ENCODE measurements around the gene RGS7. TPM values are rescaled to one million over a fixed set of nuclear protein-coding genes. Genes with fewer than 3 reads are reported as not detected.

The RGS7 gene
- polyA plus RNA-seq: 2.1 TPM
- long read RNA-seq, donor 1: 0 reads
- long read RNA-seq, donor 2: 0 reads
- long read RNA-seq, donor 3: 0 reads
- long read RNA-seq, donor 4: 0 reads
- long read RNA-seq, donor 5: 0 reads
- long read RNA-seq, donor 6: 0 reads
- long read RNA-seq, donor 7: 0 reads
- long read RNA-seq, donor 8: 0 reads
- long read RNA-seq, donor 9: 0 reads
- long read RNA-seq, donor 10: 0 reads
- long read RNA-seq, donor 11: 0 reads

DNA sequence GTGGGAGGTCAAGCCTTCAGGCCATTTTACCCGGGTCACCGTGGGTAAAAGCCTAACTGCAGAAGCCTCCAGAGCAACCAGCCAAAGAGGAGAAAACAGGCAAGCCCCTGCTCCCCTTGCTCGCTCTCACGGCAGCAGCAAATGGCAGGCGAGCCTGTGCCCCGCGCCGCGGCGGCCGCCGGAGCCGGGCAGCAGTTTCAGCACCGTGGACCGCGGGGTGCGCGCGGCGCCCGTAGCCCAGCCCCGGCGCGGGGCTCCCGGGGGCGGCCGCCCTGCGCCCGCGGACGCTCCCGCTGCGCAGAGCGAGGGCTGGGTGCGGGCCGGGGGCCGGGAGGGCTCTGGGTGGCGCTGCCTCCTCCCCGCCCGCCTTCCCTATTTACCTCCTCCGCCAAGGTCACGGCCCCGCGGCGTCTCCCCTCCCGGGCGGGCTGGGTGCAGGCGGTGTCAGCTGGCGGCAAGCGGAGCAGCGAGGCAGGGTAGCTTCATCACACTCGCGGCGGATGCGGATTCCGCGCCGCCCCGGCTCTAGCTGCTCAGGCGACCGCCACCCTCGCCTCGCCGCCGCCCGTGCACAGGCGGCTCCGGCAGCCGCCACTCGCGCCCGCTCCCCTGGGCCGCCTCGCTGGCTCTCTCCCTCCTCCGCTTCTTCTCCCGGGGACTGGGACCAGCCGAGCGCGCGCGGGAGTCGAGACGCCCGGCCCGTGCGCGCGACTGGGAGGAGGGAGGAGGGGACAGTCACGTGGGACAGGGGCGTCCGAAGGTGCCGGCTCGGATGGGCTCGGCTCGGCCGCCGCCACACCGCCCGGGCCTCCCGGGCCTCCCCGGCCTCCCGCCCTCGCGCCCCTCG, at the start of gene RGS7:
RGS7 (minus strand) TSS at position 687 of the 847 bp plus-strand sequence.
- no peaks in the 10 kb centered on the region for H3K36me3 ChIP-seq (ENCODE audit: control insufficient read depth, insufficient read depth, low read length)
- WGBS (ENCODE audit: insufficient coverage, low lambda C conversion rate): no CpG with 5 or more reads among the region's 105 CpGs
- H3K4me1 ChIP-seq (ENCODE audit: control insufficient read depth, insufficient read depth, low read length): no peaks in the 10 kb centered on the region
- peak within 1 kb of the TSS; percentile 27 for H3K4me3 ChIP-seq (ENCODE audit: low read length)
- DNase-seq: peak; percentile 46 to 72
- H3K27ac ChIP-seq (ENCODE audit: low read length): no peak within 1 kb of the TSS
- peaks cover 23% of the 10 kb centered on the region for H3K27me3 ChIP-seq (ENCODE audit: control insufficient read depth, insufficient read depth, low read length)
- H3K9me3 ChIP-seq (ENCODE audit: control insufficient read depth, low read depth, low read length): no peaks in the 10 kb centered on the region

DNA sequence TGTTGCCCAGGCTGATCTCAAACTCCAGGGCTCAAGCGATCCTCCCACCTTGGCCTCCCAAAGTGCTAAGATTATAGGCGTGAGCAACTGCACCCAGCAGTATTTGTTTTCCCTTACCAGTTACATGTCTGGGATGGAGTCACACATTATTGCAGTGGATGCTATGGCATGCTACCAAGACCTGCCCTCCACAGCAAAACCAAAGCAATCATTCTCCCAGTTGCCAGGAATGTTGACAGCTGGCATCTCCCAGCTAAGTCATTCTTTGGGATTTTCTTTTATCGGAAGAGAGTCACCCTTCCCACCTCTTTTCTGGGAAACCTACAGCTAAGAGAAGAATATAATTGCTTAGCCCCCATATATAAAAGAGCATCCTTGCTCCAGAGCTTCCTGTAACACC, 49.4 kb upstream of the RGS7 start:
- DNase-seq: no peak
- WGBS (ENCODE audit: insufficient coverage, low lambda C conversion rate): 100% methylated on average over 1 of the region's 3 CpGs
- H3K4me1 ChIP-seq (ENCODE audit: control insufficient read depth, insufficient read depth, low read length): no peaks in the 10 kb centered on the region

GRCh38 chr1:241401156-241401555, 44.2 kb upstream of the RGS7 start:
- DNase-seq: no peak
- WGBS (ENCODE audit: insufficient coverage, low lambda C conversion rate): 80% methylated on average over 1 of the region's 6 CpGs
- Histone ChIP-seq H3K27ac (ENCODE audit: low read length) (no peak overlapping the region), H3K27me3 (ENCODE audit: control insufficient read depth, insufficient read depth, low read length) (no peaks in the 10 kb centered on the region), H3K4me1 (ENCODE audit: control insufficient read depth, insufficient read depth, low read length) (no peaks in the 10 kb centered on the region), H3K9me3 (ENCODE audit: control insufficient read depth, low read depth, low read length) (no peaks in the 10 kb centered on the region), H3K4me3 (ENCODE audit: low read length) (no peak overlapping the region), H3K36me3 (ENCODE audit: control insufficient read depth, insufficient read depth, low read length) (no peaks in the 10 kb centered on the region)

More for the DNA sequence above, 49.4 kb upstream of the RGS7 start:
- Histone ChIP-seq H3K9me3 (ENCODE audit: control insufficient read depth, low read depth, low read length) (no peaks in the 10 kb centered on the region), H3K27me3 (ENCODE audit: control insufficient read depth, insufficient read depth, low read length) (no peaks in the 10 kb centered on the region), H3K4me3 (ENCODE audit: low read length) (no peak overlapping the region), H3K27ac (ENCODE audit: low read length) (no peak overlapping the region), H3K36me3 (ENCODE audit: control insufficient read depth, insufficient read depth, low read length) (no peaks in the 10 kb centered on the region)

DNA sequence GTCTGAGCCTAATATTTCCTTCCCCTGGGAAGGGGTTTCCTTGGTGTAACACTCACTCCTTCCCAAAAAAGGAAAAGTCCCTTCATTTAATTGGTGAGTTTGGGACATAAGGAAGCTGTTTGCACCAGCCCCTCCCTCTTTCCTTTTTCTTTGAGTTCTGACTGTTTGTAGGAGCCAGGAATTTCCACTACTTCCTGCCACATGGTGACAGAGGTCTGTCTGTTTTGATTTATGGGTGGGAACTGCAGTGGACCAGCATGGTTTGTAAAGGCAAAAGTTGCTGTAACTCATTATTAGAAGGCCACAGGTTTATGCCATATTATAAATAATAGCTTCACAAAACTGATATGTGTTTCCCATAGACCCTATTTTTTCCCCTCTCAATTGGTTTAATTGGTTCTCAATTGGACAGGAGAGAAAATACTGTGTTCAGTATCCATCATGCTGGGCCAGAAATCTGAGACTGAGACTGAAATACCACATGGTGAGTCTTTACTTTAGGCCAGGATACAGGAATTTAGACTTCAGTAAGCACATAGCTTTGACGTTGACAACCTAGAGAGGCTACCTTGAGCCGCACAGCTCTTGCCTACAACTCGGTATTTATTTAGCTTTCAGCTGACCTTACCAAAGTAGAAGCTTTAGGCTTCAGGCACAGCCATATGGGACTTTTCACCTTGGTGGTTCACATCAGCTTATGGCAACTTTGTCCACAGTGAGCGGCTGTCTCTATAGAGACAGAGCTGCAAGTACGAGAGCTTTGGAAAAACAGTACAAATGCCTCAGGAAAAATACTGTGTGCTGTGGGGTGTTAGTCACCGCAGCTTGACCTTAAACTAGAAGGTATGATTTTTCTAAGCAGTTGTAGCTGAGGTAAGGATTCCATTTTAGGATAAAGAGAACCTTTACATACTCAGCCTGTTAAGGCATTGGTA, 40.0 kb upstream of the RGS7 start:
- WGBS (ENCODE audit: insufficient coverage, low lambda C conversion rate): 33% methylated on average over 1 of the region's 6 CpGs
- no peaks in the 10 kb centered on the region for H3K4me1 ChIP-seq (ENCODE audit: control insufficient read depth, insufficient read depth, low read length)
- DNase-seq: no peak
- H3K27ac ChIP-seq (ENCODE audit: low read length): no peak overlapping the region
- H3K4me3 ChIP-seq (ENCODE audit: low read length): no peak overlapping the region
- H3K36me3 ChIP-seq (ENCODE audit: control insufficient read depth, insufficient read depth, low read length): no peaks in the 10 kb centered on the region
- no peaks in the 10 kb centered on the region for H3K27me3 ChIP-seq (ENCODE audit: control insufficient read depth, insufficient read depth, low read length)
- H3K9me3 ChIP-seq (ENCODE audit: control insufficient read depth, low read depth, low read length): no peaks in the 10 kb centered on the region

DNA sequence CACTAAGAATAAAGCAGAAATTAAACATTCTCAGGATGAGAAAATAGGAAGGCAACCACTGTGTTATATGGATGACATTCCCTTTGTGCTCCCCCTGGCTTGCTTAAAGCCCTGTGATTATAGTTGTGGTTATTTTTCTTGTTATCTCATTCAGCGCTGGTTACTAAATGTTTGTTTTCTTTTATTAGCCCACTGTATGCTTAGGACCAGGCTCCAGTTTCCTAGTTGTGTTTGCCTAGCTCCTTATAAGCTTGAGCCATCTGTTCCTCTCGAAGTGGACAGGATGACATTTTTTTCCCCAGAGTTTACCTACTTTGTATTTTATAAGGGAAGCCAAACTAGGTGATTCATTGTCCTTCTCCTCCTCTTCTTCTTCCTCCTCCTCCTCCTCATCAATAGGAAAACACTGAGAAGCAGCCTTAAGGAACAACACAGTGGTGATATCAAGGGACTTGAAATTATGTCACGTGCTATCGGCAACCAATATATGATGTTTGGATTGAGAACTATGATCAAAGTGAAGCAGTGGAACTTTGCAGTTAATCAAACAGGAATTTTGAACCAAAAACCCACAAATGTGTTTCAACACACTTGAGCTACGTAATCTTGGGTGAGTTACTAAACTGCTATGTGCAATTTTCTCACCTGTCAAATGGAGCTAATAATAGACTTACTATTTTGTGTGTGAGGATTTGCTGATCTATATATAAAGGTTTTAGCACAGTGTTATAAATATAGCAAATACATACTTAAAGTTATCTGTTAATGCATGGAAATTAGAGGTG, 35.1 kb upstream of the RGS7 start:
- H3K4me3 ChIP-seq (ENCODE audit: low read length): no peak overlapping the region
- H3K27ac ChIP-seq (ENCODE audit: low read length): no peak overlapping the region
- H3K9me3 ChIP-seq (ENCODE audit: control insufficient read depth, low read depth, low read length): no peaks in the 10 kb centered on the region
- peak in 1 of 2 donors; percentile 6 for DNase-seq
- WGBS (ENCODE audit: insufficient coverage, low lambda C conversion rate): 29% methylated on average over 1 of the region's 5 CpGs
- H3K4me1 ChIP-seq (ENCODE audit: control insufficient read depth, insufficient read depth, low read length): no peaks in the 10 kb centered on the region
- no peaks in the 10 kb centered on the region for H3K36me3 ChIP-seq (ENCODE audit: control insufficient read depth, insufficient read depth, low read length)
- H3K27me3 ChIP-seq (ENCODE audit: control insufficient read depth, insufficient read depth, low read length): no peaks in the 10 kb centered on the region

DNA sequence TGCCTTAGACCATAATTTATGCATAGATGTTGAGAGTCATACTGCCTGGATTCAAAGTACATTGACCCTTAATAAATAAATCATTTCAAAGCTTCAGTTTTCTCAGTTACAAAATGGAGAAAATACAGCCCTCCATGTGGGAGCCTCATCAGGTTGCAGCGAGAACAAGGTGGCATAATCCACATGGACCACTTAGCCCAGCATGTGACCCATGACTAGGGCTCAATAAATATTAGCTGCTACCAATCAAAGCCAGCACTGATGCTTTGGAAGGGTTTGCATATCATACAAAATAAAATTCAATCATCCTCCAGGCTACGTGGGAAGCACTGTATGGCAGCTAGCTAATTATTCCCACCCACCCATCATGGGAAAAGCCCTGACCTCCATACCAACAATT, 33.5 kb upstream of the RGS7 start:
- H3K27ac ChIP-seq (ENCODE audit: low read length): no peak overlapping the region
- WGBS (ENCODE audit: insufficient coverage, low lambda C conversion rate): no CpG with 5 or more reads among the region's 2 CpGs
- no peaks in the 10 kb centered on the region for H3K9me3 ChIP-seq (ENCODE audit: control insufficient read depth, low read depth, low read length)
- H3K36me3 ChIP-seq (ENCODE audit: control insufficient read depth, insufficient read depth, low read length): no peaks in the 10 kb centered on the region
- H3K27me3 ChIP-seq (ENCODE audit: control insufficient read depth, insufficient read depth, low read length): no peaks in the 10 kb centered on the region
- no peak overlapping the region for H3K4me3 ChIP-seq (ENCODE audit: low read length)
- no peaks in the 10 kb centered on the region for H3K4me1 ChIP-seq (ENCODE audit: control insufficient read depth, insufficient read depth, low read length)
- no peak for DNase-seq

DNA sequence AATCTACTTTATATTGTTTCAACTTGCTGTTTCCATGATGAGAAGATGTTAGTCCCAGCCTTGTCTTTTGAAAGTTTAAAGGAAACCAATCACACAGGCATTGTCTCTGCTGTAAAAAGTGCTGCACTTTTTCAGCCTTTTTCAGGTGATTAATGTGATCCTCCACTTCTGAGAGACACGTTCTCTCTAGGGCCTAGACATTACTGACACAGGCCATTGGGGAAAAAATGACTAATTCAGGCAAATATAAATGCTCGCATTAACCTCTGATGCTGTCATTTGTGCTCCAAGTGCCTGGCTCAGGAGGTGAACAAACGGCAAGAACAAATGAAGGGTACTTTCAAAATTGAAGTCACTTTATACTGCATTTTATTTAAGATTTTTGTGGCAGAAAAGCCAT, 32.4 kb upstream of the RGS7 start:
- Histone ChIP-seq H3K4me3 (ENCODE audit: low read length) (no peak overlapping the region), H3K27me3 (ENCODE audit: control insufficient read depth, insufficient read depth, low read length) (no peaks in the 10 kb centered on the region), H3K9me3 (ENCODE audit: control insufficient read depth, low read depth, low read length) (no peaks in the 10 kb centered on the region), H3K27ac (ENCODE audit: low read length) (no peak overlapping the region), H3K4me1 (ENCODE audit: control insufficient read depth, insufficient read depth, low read length) (no peaks in the 10 kb centered on the region), H3K36me3 (ENCODE audit: control insufficient read depth, insufficient read depth, low read length) (no peaks in the 10 kb centered on the region)
- no peak for DNase-seq
- WGBS (ENCODE audit: insufficient coverage, low lambda C conversion rate): 100% methylated on average over 1 of the region's 3 CpGs

DNA sequence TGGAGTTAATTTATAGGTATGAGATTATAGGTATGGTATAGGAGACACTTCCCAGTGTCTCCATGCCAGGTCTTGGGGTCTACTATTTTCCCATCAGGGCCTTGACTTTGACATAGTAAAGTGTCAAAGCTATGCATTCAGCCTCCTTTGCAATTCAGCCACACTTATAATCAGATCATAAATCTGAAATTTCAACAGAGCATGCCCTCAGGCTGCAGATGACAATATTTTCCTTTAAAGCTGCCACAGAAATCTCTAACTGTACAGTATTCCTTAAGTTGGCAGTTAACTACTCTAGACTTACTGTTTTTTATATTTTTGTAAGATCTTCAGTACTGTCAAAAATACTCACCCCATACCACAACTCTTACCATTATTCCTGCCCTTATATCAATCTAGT, 30.2 kb upstream of the RGS7 start:
- no peak for DNase-seq
- no peaks in the 10 kb centered on the region for H3K36me3 ChIP-seq (ENCODE audit: control insufficient read depth, insufficient read depth, low read length)
- no peak overlapping the region for H3K27ac ChIP-seq (ENCODE audit: low read length)
- H3K4me1 ChIP-seq (ENCODE audit: control insufficient read depth, insufficient read depth, low read length): no peaks in the 10 kb centered on the region
- no peaks in the 10 kb centered on the region for H3K27me3 ChIP-seq (ENCODE audit: control insufficient read depth, insufficient read depth, low read length)
- H3K9me3 ChIP-seq (ENCODE audit: control insufficient read depth, low read depth, low read length): no peaks in the 10 kb centered on the region
- no peak overlapping the region for H3K4me3 ChIP-seq (ENCODE audit: low read length)

DNA sequence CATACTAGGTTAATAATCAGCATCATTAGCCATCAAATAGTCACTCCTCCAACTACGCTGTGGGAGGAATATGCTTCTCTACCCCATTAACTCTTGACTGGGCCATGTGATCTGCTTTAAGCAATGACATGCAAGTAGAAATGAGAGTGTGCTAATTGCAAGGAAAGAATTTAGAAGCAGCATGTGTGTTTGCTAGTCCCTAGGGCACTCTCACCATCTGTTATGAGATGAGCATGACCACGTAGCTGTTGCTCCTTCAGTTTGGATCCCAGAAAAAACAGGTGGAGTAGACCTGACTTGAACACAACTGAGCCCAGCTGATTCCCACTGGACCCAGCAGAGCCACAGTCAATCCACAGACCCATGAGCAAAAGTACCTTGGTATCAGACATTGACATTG, 19.7 kb upstream of the RGS7 start:
- WGBS (ENCODE audit: insufficient coverage, low lambda C conversion rate): no CpG with 5 or more reads among the region's 2 CpGs
- no peak for DNase-seq

GRCh38 chr1:241375886-241376285, 18.9 kb upstream of the RGS7 start:
- H3K4me1 ChIP-seq (ENCODE audit: control insufficient read depth, insufficient read depth, low read length): no peaks in the 10 kb centered on the region
- H3K27me3 ChIP-seq (ENCODE audit: control insufficient read depth, insufficient read depth, low read length): no peaks in the 10 kb centered on the region
- H3K4me3 ChIP-seq (ENCODE audit: low read length): no peak overlapping the region
- no peak for DNase-seq
- no peak overlapping the region for H3K27ac ChIP-seq (ENCODE audit: low read length)
- H3K36me3 ChIP-seq (ENCODE audit: control insufficient read depth, insufficient read depth, low read length): no peaks in the 10 kb centered on the region
- H3K9me3 ChIP-seq (ENCODE audit: control insufficient read depth, low read depth, low read length): no peaks in the 10 kb centered on the region
- WGBS (ENCODE audit: insufficient coverage, low lambda C conversion rate): no CpG with 5 or more reads among the region's 3 CpGs

More for the DNA sequence above, 19.7 kb upstream of the RGS7 start:
- H3K4me1 ChIP-seq (ENCODE audit: control insufficient read depth, insufficient read depth, low read length): no peaks in the 10 kb centered on the region
- no peak overlapping the region for H3K27ac ChIP-seq (ENCODE audit: low read length)
- H3K36me3 ChIP-seq (ENCODE audit: control insufficient read depth, insufficient read depth, low read length): no peaks in the 10 kb centered on the region
- H3K9me3 ChIP-seq (ENCODE audit: control insufficient read depth, low read depth, low read length): no peaks in the 10 kb centered on the region
- H3K4me3 ChIP-seq (ENCODE audit: low read length): no peak overlapping the region
- H3K27me3 ChIP-seq (ENCODE audit: control insufficient read depth, insufficient read depth, low read length): no peaks in the 10 kb centered on the region

Measured in large intestine (tissue), 12 donors.